Testis (tissue), 2 donors: ENCODE data around the gene TMEM273.

ENCODE experiments used
- CTCF ChIP-seq, 3 experiments: fragments of 450-650 bp in 2 of 3; fragments of 200-600 bp in 1 of 3; sonication (generic) in 1 of 3; IDR thresholded peaks; one replicate each; pipeline ENCODE4 v1.5.1; 2016 to 2019; ENCODE audit warnings: antibody characterized with exemption in 3 of 3, mild to moderate bottlenecking in 2 of 3, moderate library complexity in 1 of 3
- POLR2A ChIP-seq: fragments of 450-650 bp; IDR thresholded peaks from one replicate; pipeline ENCODE4 v1.6.1; 2017; ENCODE audit warnings: antibody characterized with exemption, mild to moderate bottlenecking, moderate library complexity

GRCh38 chr10:49131507-49132361, 56.5 kb downstream of the TMEM273 start:
- TF ChIP-seq CTCF (IDR thresholded peaks at IDR 0.05) (no peak), POLR2A (no peak)
